GM12878 (cell line): ENCODE measurements around the gene TANC1. TPM values are rescaled to one million over a fixed set of nuclear protein-coding genes. Genes with fewer than 3 reads are reported as not detected.
"Not testable (repeated sequence)": the region's sequence is repeated elsewhere in the genome, so short reads cannot be mapped to it uniquely, and the experiment has no call there.

Experiments used
- ATAC-seq: fragments of 200-7000 bp; cut with Tn5 transposase; 3 replicates; pipeline ENCODE4 v1.9.1; 2020; ENCODE audit warnings: mild to moderate bottlenecking, moderate library complexity
- BruUV-seq: library from RNA; stranded (reverse); fragments of 400-500 nt; replicated peaks from 2 replicates; lab custom pipeline; 2021; lab: Mats Ljungman, UMichigan
- CTCF ChIA-PET: fragments of 300-600 bp; sonication (Branson Sonifier 250); formaldehyde crosslinking; extraction: SDS; loops from one replicate; lab custom pipeline; 2021; ENCODE audit warnings: inconsistent platforms; lab: Yijun Ruan, JAX
- POLR2A ChIA-PET: fragments of 350-600 bp; formaldehyde crosslinking; extraction: SDS; loops from one replicate; lab custom pipeline; 2021; ENCODE audit warnings: inconsistent platforms; lab: Charles Lee
- RAD21 ChIA-PET: fragments of 300-600 bp; sonication (Branson Sonifier 250); formaldehyde crosslinking; loops from one replicate; lab custom pipeline; 2023; ENCODE audit warnings: antibody characterized with exemption; ENCODE audit not compliant: unreplicated experiment; lab: Charles Lee
- SMC1A ChIA-PET: fragments of 300-600 bp; sonication (Branson Sonifier 250); formaldehyde crosslinking; loops from one replicate; lab custom pipeline; 2023; ENCODE audit not compliant: unreplicated experiment, uncharacterized antibody; lab: Charles Lee
- DNase-seq: peaks from one replicate; pipeline ENCODE4 v3.0.0-alpha.2; 2011; ENCODE audit warnings: low read depth, low spot score
- FAIRE-seq: peaks from 3 replicates; lab custom pipeline; 2011; peaks lifted over from hg19 to GRCh38; lab: Jason Lieb, UNC
- H2AFZ ChIP-seq: 2 replicates; pipeline ENCODE4 v1.6.0; 2011; ENCODE audit warnings: low read depth, low read length, control low read depth; ENCODE audit not compliant: control insufficient read depth
- H3K27ac ChIP-seq: 2 replicates; pipeline ENCODE4 v1.5.1; 2011; ENCODE audit warnings: control low read depth; ENCODE audit not compliant: control insufficient read depth, insufficient read depth
- H3K27me3 ChIP-seq, 2 experiments: replicated peaks in 1 of 2; 2 replicates each; pipeline versions ENCODE4 v1.6.0 to v1.6.1; 2011; ENCODE audit warnings: low read length in 1 of 2; ENCODE audit not compliant: control insufficient read depth in 2 of 2, insufficient read depth in 2 of 2
- H3K36me3 ChIP-seq, 2 experiments: 2 replicates each; pipeline ENCODE4 v1.5.1; 2011; ENCODE audit warnings: low read length in 1 of 2; ENCODE audit not compliant: control insufficient read depth in 2 of 2, insufficient read depth in 2 of 2
- H3K4me1 ChIP-seq: 2 replicates; pipeline ENCODE4 v1.6.1; 2011; ENCODE audit warnings: mild to moderate bottlenecking, low read length, moderate library complexity, mixed read lengths; ENCODE audit not compliant: control insufficient read depth, insufficient read depth
- H3K4me2 ChIP-seq: 2 replicates; pipeline ENCODE4 v1.6.0; 2011; ENCODE audit warnings: control low read depth; ENCODE audit not compliant: control insufficient read depth, insufficient read depth
- H3K4me3 ChIP-seq: fragments of 200-600 bp; sonication (generic); 2 replicates; pipeline ENCODE4 v1.5.1; 2016
- H3K79me2 ChIP-seq: 2 replicates; pipeline ENCODE4 v1.6.0; 2011; ENCODE audit warnings: low read length; ENCODE audit not compliant: control insufficient read depth, insufficient read depth
- H3K9ac ChIP-seq: 2 replicates; pipeline ENCODE4 v1.8.0; 2011; ENCODE audit warnings: low read length, control low read depth, mixed read lengths; ENCODE audit not compliant: control insufficient read depth, insufficient read depth
- H3K9me3 ChIP-seq: replicated peaks from 3 replicates; pipeline ENCODE4 v1.5.1; 2011; ENCODE audit warnings: mild to moderate bottlenecking, low read length; ENCODE audit not compliant: control insufficient read depth, insufficient read depth
- H4K20me1 ChIP-seq: 2 replicates; pipeline ENCODE4 v1.6.0; 2011; ENCODE audit not compliant: control insufficient read depth, insufficient read depth
- BACH1 ChIP-seq: fragments of 450-650 bp; IDR thresholded peaks from 2 replicates; pipeline ENCODE4 v1.6.1; 2017; ENCODE audit warnings: mild to moderate bottlenecking, borderline replicate concordance
- BHLHE40 ChIP-seq, 2 experiments: fragments of 450-650 bp in 1 of 2; IDR thresholded peaks; 2 replicates each; pipeline ENCODE4 v1.6.1; 2011 to 2017; ENCODE audit warnings: low read depth in 2 of 2, borderline replicate concordance in 1 of 2, improper control_type of control experiment in 1 of 2, low read length in 1 of 2, mild to moderate bottlenecking in 1 of 2
- BRCA1 ChIP-seq: IDR thresholded peaks from 2 replicates; pipeline ENCODE4 v1.6.1; 2011; ENCODE audit warnings: low read depth, low read length, improper control_type of control experiment
- FOS ChIP-seq: IDR thresholded peaks from 3 replicates; pipeline ENCODE4 v1.6.1; 2011; ENCODE audit warnings: borderline replicate concordance; ENCODE audit not compliant: insufficient read length; ENCODE audit errors: extremely low read depth
- FOXK2 ChIP-seq: fragments of 450-650 bp; IDR thresholded peaks from 2 replicates; pipeline ENCODE4 v1.6.1; 2017; ENCODE audit warnings: mild to moderate bottlenecking, moderate library complexity
- GABPA ChIP-seq: IDR thresholded peaks from 2 replicates; pipeline ENCODE4 v1.6.1; 2014; ENCODE audit warnings: antibody characterized with exemption, low read depth, mild to moderate bottlenecking, inconsistent platforms
- NFYA ChIP-seq: IDR thresholded peaks from 2 replicates; pipeline ENCODE4 v1.6.1; 2011; ENCODE audit warnings: low read depth, mild to moderate bottlenecking, low read length, improper control_type of control experiment, borderline replicate concordance
- RFX5 ChIP-seq: IDR thresholded peaks from 2 replicates; pipeline ENCODE4 v1.6.1; 2011; ENCODE audit warnings: low read depth, low read length, improper control_type of control experiment
- SIX5 ChIP-seq: IDR thresholded peaks from 2 replicates; pipeline ENCODE4 v1.6.1; 2011; ENCODE audit warnings: mild to moderate bottlenecking, low read depth, low read length, moderate library complexity; ENCODE audit not compliant: severe bottlenecking
- STAT1 ChIP-seq: fragments of 450-650 bp; conservative IDR thresholded peaks from 2 replicates; pipeline ENCODE4 v1.6.1; 2014; ENCODE audit warnings: antibody characterized with exemption, mild to moderate bottlenecking
- STAT3 ChIP-seq: IDR thresholded peaks from 2 replicates; pipeline ENCODE4 v1.6.1; 2011; ENCODE audit warnings: low read depth, low read length, improper control_type of control experiment
- SUPT20H ChIP-seq: IDR thresholded peaks from 2 replicates; pipeline ENCODE4 v1.6.1; 2011; ENCODE audit warnings: low read depth, mild to moderate bottlenecking, low read length, moderate library complexity, borderline replicate concordance; ENCODE audit not compliant: control insufficient read depth
- TAF1 ChIP-seq: IDR thresholded peaks from 2 replicates; pipeline ENCODE4 v1.6.1; 2011; ENCODE audit warnings: mild to moderate bottlenecking, low read depth, low read length, borderline replicate concordance
- YBX1 ChIP-seq: fragments of 450-650 bp; IDR thresholded peaks from 2 replicates; pipeline ENCODE4 v1.6.1; 2016; ENCODE audit warnings: antibody characterized with exemption
- WGBS: methylation state at CpG from one replicate; pipeline ENCODE4 v1.1.6; 2016; ENCODE audit warnings: low lambda C conversion rate; ENCODE audit not compliant: insufficient replicate concordance, insufficient coverage; ENCODE audit errors: missing lambda C conversion rate; 5-methylcytosine and 5-hydroxymethylcytosine counted together
- in situ Hi-C: fragments of 300-500 bp; cut with MboI; formaldehyde crosslinking; loops from 9 replicates; pipeline ENCODE4 v1.14.3; 2018; ENCODE audit warnings: mixed read lengths
- intact Hi-C: fragments of 100-400 bp; cut with micrococcal nuclease; formaldehyde crosslinking; loops from one replicate; pipeline ENCODE4 v1.14.2; 2022; ENCODE audit not compliant: unreplicated experiment
- polyA plus RNA-seq, 11 experiments: library from polyadenylated mRNA; depleted of rRNA in 4 of 11; unstranded in 6 of 11; stranded (reverse) in 5 of 11; fragments of >200 nt; fragmentation: Nextera tagmentation in 4 of 11; fragmentation: Illumina TruSeq in 1 of 11; extraction: Ambion mirVana in 4 of 11; extraction: Trizol in 1 of 11; gene quantifications; 1 replicate in 1 of 11; 2 replicates in 10 of 11; pipeline versions ENCODE4 v1.2.1 to v1.2.3, GENCODE V29; 2011 to 2016; ENCODE audit warnings: inconsistent platforms in 2 of 11, missing spikeins in 2 of 11, low read depth in 1 of 11
- total RNA-seq, 4 experiments: library from RNA; depleted of rRNA in 3 of 4; stranded (reverse); fragments of >200 nt in 3 of 4; fragmentation: Illumina TruSeq in 1 of 4; extraction: Trizol in 1 of 4; gene quantifications; 2 replicates each; pipeline versions ENCODE4 v1.2.1 to v1.2.3, GENCODE V29; 2013 to 2021
- TF ChIP-seq, protein P1 (sequence below): fragments of 450-650 bp; IDR thresholded peaks from 2 replicates; pipeline ENCODE4 v1.6.1; 2016; ENCODE audit warnings: mild to moderate bottlenecking

Gene TANC1
- total and polyA plus RNA-seq, 10 of the 15 experiments (the other 5 are each of a cell fraction or from before 2014, with no cell fraction given): 0.05 to 5.0 (median 0.34) TPM

DNA sequence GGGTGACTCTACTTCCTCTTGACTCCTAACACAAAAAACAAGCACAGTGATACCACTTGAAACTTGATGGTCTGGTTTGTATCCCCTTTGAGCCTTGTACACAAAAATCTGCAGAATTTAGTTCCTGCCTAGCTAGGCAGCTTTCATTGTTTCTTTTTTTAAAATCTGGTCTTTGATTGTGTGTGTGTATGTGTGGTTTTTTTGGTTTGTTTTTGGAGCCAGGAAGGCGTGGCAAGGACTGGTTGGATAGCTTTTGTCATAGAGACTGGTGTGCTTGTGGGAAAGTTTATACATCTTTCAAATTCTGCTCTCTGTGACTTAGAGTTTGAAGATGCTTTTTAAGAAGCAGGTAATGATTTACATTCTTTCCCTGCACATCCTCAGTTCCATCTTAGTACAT, 127.4 kb downstream of the TANC1 start:
- H3K27me3 ChIP-seq: no peaks in the 10 kb centered on the region
- H3K36me3 ChIP-seq: no peaks in the 10 kb centered on the region
- in situ Hi-C loops: no loop called here
- ChIA-PET POLR2A (no interaction called here), SMC1A (no interaction called here), CTCF (interaction anchor here (0.6 kb wide), 1 partner anchor 249 kb away, joined by 3 read pairs; no protein-coding TSS in a partner anchor), RAD21 (no interaction called here)
- FAIRE-seq (no peak), ATAC-seq (no peak), DNase-seq (no peak)
- H3K27ac ChIP-seq: no peak overlapping the region
- TF ChIP-seq STAT3 (no peak), TAF1 (no peak), FOS (no peak), SUPT20H (no peak), FOXK2 (no peak), NFYA (no peak), STAT1 (no peak), BRCA1 (no peak), YBX1 (no peak), BHLHE40 (IDR thresholded peaks at IDR 0.05; ENCODE audit: borderline replicate concordance in 1 of 2, low read depth in 2 of 2, low read length in 1 of 2) (no peak), BACH1 (no peak), SIX5 (no peak), RFX5 (no peak), GABPA (no peak)
- TF ChIP-seq, protein P1, sequence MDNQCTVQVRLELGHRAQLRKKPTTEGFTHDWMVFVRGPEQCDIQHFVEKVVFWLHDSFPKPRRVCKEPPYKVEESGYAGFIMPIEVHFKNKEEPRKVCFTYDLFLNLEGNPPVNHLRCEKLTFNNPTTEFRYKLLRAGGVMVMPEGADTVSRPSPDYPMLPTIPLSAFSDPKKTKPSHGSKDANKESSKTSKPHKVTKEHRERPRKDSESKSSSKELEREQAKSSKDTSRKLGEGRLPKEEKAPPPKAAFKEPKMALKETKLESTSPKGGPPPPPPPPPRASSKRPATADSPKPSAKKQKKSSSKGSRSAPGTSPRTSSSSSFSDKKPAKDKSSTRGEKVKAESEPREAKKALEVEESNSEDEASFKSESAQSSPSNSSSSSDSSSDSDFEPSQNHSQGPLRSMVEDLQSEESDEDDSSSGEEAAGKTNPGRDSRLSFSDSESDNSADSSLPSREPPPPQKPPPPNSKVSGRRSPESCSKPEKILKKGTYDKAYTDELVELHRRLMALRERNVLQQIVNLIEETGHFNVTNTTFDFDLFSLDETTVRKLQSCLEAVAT: no peak
- H3K4me3 ChIP-seq: no peak overlapping the region
- peaks cover 12% of the 10 kb centered on the region; the same call in 2 of the 3 replicates for H3K9me3 ChIP-seq
- H3K79me2 ChIP-seq: no peaks in the 10 kb centered on the region
- no peaks in the 10 kb centered on the region for H4K20me1 ChIP-seq
- no peak overlapping the region for H2AFZ ChIP-seq
- no peak overlapping the region for H3K9ac ChIP-seq
- peaks cover 10% of the 10 kb centered on the region for H3K4me1 ChIP-seq
- no TSS peak for BruUV-seq
- 6% methylated on average over 1 of the region's 1 CpG for WGBS
- no peak overlapping the region for H3K4me2 ChIP-seq
- intact Hi-C loops: no loop called here

DNA sequence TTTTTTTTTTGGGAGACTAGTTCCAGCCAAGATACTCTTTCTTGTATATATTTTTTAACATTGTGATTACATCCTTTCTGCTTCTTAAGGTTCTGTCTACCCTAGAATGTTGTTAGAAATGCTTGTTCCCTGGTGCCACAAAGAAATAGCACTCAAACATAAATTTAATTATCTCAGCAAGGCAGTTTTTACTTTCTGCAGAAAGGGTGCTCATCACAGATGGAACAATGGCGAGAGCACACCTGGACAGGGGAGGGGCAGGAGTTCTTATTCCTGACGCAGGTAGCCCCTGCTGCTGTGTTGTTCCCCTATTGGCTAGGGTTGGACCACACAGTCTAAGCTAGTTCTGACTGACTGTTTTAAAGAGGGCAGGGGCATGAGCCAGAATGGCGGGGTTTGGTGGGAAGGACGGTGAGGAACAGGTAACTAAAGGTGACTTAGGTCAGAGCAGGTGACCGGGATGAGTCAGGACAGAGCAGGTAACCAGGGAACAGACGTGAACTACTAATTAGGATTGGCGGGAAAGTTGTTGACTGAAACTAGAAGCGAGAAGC, 127.9 kb downstream of the TANC1 start:
- 88% methylated on average over 8 of the region's 8 CpGs for WGBS
- H3K4me2 ChIP-seq, H3K27ac ChIP-seq, H3K4me1 ChIP-seq, intact Hi-C loops, H3K27me3 ChIP-seq, ATAC-seq, FAIRE-seq, SMC1A ChIA-PET, H3K36me3 ChIP-seq, H3K4me3 ChIP-seq, BruUV-seq, in situ Hi-C loops, H3K9ac ChIP-seq, H4K20me1 ChIP-seq, DNase-seq, RAD21 ChIA-PET, H3K79me2 ChIP-seq, POLR2A ChIA-PET, H2AFZ ChIP-seq: not testable (repeated sequence)
- peaks cover 12% of the 10 kb centered on the region; the same call in 2 of the 3 replicates for H3K9me3 ChIP-seq
- CTCF ChIA-PET: interaction anchor here (0.7 to 1.0 kb wide), 2 partner anchors 21 to 22 kb away, joined by 3 read pairs; no protein-coding TSS in a partner anchor
